ENCODE data around the gene FIBP. TPM values are rescaled to one million over a fixed set of nuclear protein-coding genes. Genes with fewer than 3 reads are reported as not detected.
A peak's percentile ranks its signal among the peaks of the same experiment; 100 is the strongest.

FIBP gene
- total and polyA plus RNA-seq, 8 donors, result 18.0 to 56.2 (median 25.5) TPM

- no peaks in the 10 kb centered on the region for H3K27me3 ChIP-seq
- DNase-seq (no peak), FAIRE-seq (no peak), ATAC-seq (peak in 3 of 4 donors; percentile 7 to 44 (median 37))
- no peaks in the 10 kb centered on the region for H3K36me3 ChIP-seq
- 17% methylated on average over 14 of the region's 14 CpGs for WGBS, 2 donors
- no peak for TF ChIP-seq CTCF (IDR thresholded peaks at IDR 0.05)
- no peak overlapping the region for H3K27ac ChIP-seq
- intact Hi-C loops (cut with DNase I), result no loop called here
- no peaks in the 10 kb centered on the region for H3K9me3 ChIP-seq
- no peak overlapping the region for H3K4me3 ChIP-seq
- H3K4me1 ChIP-seq, result peaks cover 0 to 8% (median 0%) of the 10 kb centered on the region in 3 donors
These were observed 23.7 kb upstream of the FIBP start for GRCh38 chr11:65911682-65912568.

- Histone ChIP-seq H3K36me3 (no peaks in the 10 kb centered on the region), H3K27ac (no peak overlapping the region), H3K9me3 (no peaks in the 10 kb centered on the region), H3K27me3 (no peaks in the 10 kb centered on the region), H3K4me1 (no peaks in the 10 kb centered on the region), H3K4me3 (no peak overlapping the region)
- ATAC-seq, result no peak
- DNase-seq, result no peak
- intact Hi-C loops (cut with DNase I), result no loop called here
- no peak for TF ChIP-seq CTCF (IDR thresholded peaks at IDR 0.05)
- FAIRE-seq, result no peak
- WGBS, 2 donors, result 75 to 79% methylated on average over 6 of the region's 6 CpGs
These were observed 19.6 kb upstream of the FIBP start for GRCh38 chr11:65907878-65908277.

- no peak overlapping the region for H3K27ac ChIP-seq
- no peak overlapping the region for H3K4me3 ChIP-seq
- WGBS, 2 donors, result 74 to 81% methylated on average over 5 of the region's 5 CpGs
- ATAC-seq, result no peak
- TF ChIP-seq CTCF (IDR thresholded peaks at IDR 0.05), result no peak
- no peaks in the 10 kb centered on the region for H3K4me1 ChIP-seq
- no peaks in the 10 kb centered on the region for H3K36me3 ChIP-seq
- H3K27me3 ChIP-seq, result no peaks in the 10 kb centered on the region
- no peaks in the 10 kb centered on the region for H3K9me3 ChIP-seq
- intact Hi-C loops (cut with DNase I), result no loop called here
- no peak for DNase-seq
- no peak for FAIRE-seq
These were observed 18.3 kb upstream of the FIBP start for GRCh38 chr11:65906602-65907001.

- H3K4me1 ChIP-seq, result peaks cover 0 to 8% (median 7%) of the 10 kb centered on the region in 3 donors
- H3K9me3 ChIP-seq, result no peaks in the 10 kb centered on the region
- H3K4me3 ChIP-seq, result no peak overlapping the region
- WGBS, 2 donors, result 59 to 65% methylated on average over 8 of the region's 8 CpGs
- H3K27ac ChIP-seq, result no peak overlapping the region
- H3K36me3 ChIP-seq, result no peaks in the 10 kb centered on the region
- DNase-seq (no peak), FAIRE-seq (no peak), ATAC-seq (no peak)
- H3K27me3 ChIP-seq, result no peaks in the 10 kb centered on the region
- intact Hi-C loops (cut with DNase I), result no loop called here
- no peak for TF ChIP-seq CTCF (IDR thresholded peaks at IDR 0.05)
These were observed 15.4 kb upstream of the FIBP start for GRCh38 chr11:65903715-65904114.

- DNase-seq, result no peak
- WGBS, 2 donors, result 30 to 44% methylated on average over 5 of the region's 5 CpGs
- ATAC-seq, result no peak
- H3K9me3 ChIP-seq, result no peaks in the 10 kb centered on the region
- no peak overlapping the region for H3K4me3 ChIP-seq
- no peaks in the 10 kb centered on the region for H3K36me3 ChIP-seq
- no peak overlapping the region for H3K27ac ChIP-seq
- H3K4me1 ChIP-seq, result peaks cover 0 to 8% (median 7%) of the 10 kb centered on the region in 3 donors
- intact Hi-C loops (cut with DNase I), result no loop called here
- FAIRE-seq, result no peak
- no peak for TF ChIP-seq CTCF (IDR thresholded peaks at IDR 0.05)
- H3K27me3 ChIP-seq, result no peaks in the 10 kb centered on the region
These were observed 14.8 kb upstream of the FIBP start for GRCh38 chr11:65903068-65903481.
